ENCODE data around the gene NEDD9. TPM values are rescaled to one million over a fixed set of nuclear protein-coding genes. Genes with fewer than 3 reads are reported as not detected.

The NEDD9 gene
- total and polyA plus RNA-seq, 2 experiments from 2014 or later, result 4.4 to 13.0 TPM

DNA sequence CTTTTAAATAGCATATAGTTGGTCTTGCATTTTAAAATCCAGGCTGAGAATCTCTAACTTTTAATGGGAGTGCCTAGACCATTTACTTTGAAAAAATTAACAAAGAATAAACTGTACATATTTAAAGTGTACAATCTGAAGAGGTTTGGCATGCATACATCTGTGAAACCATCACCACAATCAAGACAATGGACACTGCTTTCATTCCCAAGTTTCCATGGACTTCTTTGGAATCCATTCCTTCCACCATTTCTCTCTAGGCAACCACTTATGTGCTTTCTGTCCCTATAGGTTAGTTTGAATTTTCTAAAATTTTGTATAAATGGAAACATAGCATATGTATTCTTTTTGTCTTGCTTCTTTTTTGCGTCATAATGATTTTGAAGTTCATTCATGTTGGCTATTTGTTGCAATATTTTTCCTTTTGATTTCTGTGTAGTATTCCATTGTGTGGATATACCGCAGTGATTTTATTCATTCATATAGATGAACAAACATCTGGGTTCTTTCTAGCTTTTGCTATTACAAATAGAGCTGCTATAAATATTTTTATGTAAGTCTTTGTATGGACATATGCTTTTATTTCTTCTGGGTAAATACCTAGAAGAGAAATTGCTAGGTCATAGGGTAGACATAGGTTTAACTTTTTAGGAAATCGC is 50.9 kb downstream of the NEDD9 start (continued):
- TF ChIP-seq, protein P1, sequence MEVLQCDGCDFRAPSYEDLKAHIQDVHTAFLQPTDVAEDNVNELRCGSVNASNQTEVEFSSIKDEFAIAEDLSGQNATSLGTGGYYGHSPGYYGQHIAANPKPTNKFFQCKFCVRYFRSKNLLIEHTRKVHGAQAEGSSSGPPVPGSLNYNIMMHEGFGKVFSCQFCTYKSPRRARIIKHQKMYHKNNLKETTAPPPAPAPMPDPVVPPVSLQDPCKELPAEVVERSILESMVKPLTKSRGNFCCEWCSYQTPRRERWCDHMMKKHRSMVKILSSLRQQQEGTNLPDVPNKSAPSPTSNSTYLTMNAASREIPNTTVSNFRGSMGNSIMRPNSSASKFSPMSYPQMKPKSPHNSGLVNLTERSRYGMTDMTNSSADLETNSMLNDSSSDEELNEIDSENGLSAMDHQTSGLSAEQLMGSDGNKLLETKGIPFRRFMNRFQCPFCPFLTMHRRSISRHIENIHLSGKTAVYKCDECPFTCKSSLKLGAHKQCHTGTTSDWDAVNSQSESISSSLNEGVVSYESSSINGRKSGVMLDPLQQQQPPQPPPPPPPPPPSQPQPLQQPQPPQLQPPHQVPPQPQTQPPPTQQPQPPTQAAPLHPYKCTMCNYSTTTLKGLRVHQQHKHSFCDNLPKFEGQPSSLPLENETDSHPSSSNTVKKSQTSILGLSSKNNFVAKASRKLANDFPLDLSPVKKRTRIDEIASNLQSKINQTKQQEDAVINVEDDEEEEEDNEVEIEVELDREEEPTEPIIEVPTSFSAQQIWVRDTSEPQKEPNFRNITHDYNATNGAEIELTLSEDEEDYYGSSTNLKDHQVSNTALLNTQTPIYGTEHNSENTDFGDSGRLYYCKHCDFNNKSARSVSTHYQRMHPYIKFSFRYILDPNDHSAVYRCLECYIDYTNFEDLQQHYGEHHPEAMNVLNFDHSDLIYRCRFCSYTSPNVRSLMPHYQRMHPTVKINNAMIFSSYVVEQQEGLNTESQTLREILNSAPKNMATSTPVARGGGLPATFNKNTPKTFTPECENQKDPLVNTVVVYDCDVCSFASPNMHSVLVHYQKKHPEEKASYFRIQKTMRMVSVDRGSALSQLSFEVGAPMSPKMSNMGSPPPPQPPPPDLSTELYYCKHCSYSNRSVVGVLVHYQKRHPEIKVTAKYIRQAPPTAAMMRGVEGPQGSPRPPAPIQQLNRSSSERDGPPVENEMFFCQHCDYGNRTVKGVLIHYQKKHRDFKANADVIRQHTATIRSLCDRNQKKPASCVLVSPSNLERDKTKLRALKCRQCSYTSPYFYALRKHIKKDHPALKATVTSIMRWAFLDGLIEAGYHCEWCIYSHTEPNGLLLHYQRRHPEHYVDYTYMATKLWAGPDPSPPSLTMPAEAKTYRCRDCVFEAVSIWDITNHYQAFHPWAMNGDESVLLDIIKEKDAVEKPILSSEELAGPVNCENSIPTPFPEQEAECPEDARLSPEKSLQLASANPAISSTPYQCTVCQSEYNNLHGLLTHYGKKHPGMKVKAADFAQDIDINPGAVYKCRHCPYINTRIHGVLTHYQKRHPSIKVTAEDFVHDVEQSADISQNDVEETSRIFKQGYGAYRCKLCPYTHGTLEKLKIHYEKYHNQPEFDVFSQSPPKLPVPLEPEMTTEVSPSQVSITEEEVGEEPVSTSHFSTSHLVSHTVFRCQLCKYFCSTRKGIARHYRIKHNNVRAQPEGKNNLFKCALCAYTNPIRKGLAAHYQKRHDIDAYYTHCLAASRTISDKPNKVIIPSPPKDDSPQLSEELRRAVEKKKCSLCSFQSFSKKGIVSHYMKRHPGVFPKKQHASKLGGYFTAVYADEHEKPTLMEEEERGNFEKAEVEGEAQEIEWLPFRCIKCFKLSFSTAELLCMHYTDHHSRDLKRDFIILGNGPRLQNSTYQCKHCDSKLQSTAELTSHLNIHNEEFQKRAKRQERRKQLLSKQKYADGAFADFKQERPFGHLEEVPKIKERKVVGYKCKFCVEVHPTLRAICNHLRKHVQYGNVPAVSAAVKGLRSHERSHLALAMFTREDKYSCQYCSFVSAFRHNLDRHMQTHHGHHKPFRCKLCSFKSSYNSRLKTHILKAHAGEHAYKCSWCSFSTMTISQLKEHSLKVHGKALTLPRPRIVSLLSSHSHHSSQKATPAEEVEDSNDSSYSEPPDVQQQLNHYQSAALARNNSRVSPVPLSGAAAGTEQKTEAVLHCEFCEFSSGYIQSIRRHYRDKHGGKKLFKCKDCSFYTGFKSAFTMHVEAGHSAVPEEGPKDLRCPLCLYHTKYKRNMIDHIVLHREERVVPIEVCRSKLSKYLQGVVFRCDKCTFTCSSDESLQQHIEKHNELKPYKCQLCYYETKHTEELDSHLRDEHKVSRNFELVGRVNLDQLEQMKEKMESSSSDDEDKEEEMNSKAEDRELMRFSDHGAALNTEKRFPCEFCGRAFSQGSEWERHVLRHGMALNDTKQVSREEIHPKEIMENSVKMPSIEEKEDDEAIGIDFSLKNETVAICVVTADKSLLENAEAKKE (CRISPR knock-in tag; IDR thresholded peaks at IDR 0.05), result no peak
- TF ChIP-seq JUNB (IDR thresholded peaks at IDR 0.05; ENCODE audit: unreplicated experiment) (no peak), CREB1 (CRISPR knock-in tag; IDR thresholded peaks at IDR 0.05; ENCODE audit: low read depth) (no peak), POLR2AphosphoS5 (IDR thresholded peaks at IDR 0.05; ENCODE audit: low read depth) (no peak), ZNF114 (CRISPR knock-in tag; IDR thresholded peaks at IDR 0.05) (no peak), NANOG (IDR thresholded peaks at IDR 0.05; ENCODE audit: borderline replicate concordance) (no peak), EZH2phosphoT487 (IDR thresholded peaks at IDR 0.05; ENCODE audit: unreplicated experiment) (no peak)
- TF ChIP-seq, protein P2, sequence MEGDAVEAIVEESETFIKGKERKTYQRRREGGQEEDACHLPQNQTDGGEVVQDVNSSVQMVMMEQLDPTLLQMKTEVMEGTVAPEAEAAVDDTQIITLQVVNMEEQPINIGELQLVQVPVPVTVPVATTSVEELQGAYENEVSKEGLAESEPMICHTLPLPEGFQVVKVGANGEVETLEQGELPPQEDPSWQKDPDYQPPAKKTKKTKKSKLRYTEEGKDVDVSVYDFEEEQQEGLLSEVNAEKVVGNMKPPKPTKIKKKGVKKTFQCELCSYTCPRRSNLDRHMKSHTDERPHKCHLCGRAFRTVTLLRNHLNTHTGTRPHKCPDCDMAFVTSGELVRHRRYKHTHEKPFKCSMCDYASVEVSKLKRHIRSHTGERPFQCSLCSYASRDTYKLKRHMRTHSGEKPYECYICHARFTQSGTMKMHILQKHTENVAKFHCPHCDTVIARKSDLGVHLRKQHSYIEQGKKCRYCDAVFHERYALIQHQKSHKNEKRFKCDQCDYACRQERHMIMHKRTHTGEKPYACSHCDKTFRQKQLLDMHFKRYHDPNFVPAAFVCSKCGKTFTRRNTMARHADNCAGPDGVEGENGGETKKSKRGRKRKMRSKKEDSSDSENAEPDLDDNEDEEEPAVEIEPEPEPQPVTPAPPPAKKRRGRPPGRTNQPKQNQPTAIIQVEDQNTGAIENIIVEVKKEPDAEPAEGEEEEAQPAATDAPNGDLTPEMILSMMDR (conservative IDR thresholded peaks at IDR 0.05; ENCODE audit: low read depth in 2 of 2), result no peak
- TF ChIP-seq, protein P3, sequence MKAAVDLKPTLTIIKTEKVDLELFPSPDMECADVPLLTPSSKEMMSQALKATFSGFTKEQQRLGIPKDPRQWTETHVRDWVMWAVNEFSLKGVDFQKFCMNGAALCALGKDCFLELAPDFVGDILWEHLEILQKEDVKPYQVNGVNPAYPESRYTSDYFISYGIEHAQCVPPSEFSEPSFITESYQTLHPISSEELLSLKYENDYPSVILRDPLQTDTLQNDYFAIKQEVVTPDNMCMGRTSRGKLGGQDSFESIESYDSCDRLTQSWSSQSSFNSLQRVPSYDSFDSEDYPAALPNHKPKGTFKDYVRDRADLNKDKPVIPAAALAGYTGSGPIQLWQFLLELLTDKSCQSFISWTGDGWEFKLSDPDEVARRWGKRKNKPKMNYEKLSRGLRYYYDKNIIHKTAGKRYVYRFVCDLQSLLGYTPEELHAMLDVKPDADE (IDR thresholded peaks at IDR 0.05), result no peak

Measured in GM23338 (cell line).